Fibroblast of skin of left quadriceps (primary cell): Measurements from ENCODE around the gene TAC3.
"Not testable (repeated sequence)": the region's sequence is repeated elsewhere in the genome, so short reads cannot be mapped to it uniquely, and the experiment has no call there.

Experiments
- DNase-seq, 2 experiments: peaks; one replicate each; pipeline ENCODE4 v3.0.0-alpha.2; 2013; ENCODE audit warnings: low read depth in 2 of 2

Gene TAC3

GRCh38 chr12:57037264-57037663 lies 20.9 kb upstream of the TAC3 start:
- no peak for DNase-seq

DNA sequence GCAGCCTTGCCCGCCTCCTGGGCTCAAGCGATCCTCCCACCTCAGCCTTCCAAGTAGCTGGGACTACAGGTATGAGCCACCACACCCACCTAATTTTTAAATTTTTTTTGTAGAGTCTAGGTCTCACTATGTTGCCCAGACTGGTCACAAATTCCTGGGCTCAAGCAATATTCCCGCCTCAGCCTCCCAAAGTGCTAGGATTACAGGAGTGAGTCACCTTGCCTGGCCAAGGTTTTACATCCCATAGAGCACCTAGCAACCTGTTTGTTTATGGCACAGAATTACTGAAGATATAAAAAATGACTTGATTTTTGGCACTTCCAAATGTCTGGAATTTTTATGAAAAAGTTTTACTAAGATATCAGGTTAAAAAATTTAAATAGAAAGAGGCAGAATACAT lies 17.1 kb upstream of the TAC3 start:
- no peak for DNase-seq

- no peak for DNase-seq
Observed at GRCh38 chr12:57031789-57032188, 15.5 kb upstream of the TAC3 start.

DNA sequence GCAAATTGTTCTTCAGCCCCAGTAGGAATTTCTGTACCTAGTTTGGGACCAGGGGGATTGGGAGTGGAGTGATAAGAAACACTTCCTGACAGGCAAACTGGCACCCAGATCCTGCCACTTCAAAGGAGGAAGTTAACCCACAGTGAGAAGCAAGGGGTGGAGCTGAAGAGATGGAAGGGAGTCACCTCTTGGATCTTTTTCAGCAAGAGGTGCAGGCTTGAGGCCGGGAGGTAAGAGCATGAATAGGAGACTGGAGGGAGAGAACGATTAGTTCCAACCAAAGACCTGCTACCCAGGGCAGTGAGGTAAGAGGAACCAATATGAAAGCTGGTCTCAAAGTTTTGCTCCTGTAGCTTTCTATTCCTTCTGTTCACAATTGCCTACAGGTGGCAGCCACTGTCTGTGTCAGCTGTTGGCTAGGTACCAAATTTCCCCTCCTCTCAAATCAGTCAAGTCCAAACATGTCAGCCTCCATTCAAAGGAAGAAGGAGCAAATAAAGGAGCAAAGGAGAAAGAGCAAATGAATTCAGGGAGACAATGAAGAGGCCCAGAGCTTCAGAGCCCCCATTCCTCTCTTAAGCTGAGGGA lies 14.9 kb upstream of the TAC3 start:
- DNase-seq = no peak

- no peak for DNase-seq
Observed at GRCh38 chr12:57029457-57029856, 13.1 kb upstream of the TAC3 start.

- DNase-seq = no peak
Observed at GRCh38 chr12:57027805-57028153, 11.4 kb upstream of the TAC3 start.

- DNase-seq = no peak
Observed at GRCh38 chr12:57027011-57027804, 10.9 kb upstream of the TAC3 start.

- DNase-seq = no peak
Observed at GRCh38 chr12:57025196-57025595, 8.9 kb upstream of the TAC3 start.

DNA sequence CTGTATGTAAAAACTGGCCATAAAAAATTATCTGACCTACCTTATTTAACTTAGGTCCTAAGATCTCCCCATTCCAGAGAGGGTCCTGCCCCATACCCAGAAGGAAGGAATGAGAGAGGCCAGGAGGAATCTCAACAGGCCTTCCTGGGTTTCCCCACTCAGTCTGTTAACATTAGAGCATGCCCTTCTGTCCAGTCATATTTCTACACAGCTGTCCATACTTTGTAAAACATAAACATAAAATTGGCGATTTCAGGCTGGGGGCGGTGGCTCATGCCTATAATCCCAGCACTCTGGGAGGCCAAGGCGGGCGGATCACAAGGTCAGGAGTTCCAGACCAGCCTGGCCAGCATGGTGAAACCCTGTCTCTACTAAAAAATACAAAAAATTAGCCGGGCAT lies 6.0 kb upstream of the TAC3 start:
- not testable (repeated sequence) for DNase-seq

DNA sequence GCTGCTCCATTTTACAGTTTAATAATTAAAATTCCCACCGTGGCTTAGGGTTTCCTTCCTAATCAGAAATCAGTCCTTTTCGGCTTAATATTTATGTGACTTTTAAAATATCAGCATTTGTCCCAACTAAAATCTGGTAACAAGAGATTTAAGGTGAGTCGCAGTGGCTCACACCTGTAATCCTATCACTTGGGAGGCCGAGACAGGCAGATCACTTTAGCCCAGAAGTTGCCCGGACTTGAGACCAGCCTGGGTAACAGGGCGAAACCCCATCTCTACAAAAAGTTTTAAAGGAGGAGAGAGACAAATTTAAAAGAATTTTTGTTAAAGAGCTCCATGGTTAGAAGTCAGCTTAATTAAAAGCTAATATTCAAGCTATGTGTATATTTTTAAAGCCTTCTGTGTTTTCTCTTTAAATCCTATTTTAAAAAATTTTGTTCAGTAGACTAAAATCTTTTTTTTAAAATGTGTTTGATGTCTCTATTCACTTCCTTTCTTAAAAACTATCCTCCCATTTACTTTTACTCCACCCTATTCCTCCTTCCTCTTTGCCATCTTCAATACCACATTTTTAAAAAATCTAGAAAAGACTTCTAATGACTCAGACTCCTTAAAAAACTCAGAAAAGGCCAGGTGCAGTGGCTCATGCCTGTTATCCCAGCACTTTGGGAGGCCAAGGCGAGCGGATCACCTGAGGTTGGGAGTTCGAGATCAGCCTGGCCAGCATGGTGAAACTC lies 3.8 kb upstream of the TAC3 start:
- no peak for DNase-seq

GRCh38 chr12:57018906-57019305 lies 2.6 kb upstream of the TAC3 start:
- DNase-seq = no peak

- not testable (repeated sequence) for DNase-seq
Observed at GRCh38 chr12:57018353-57018752, 2.0 kb upstream of the TAC3 start.

GRCh38 chr12:57012600-57013465 lies 3.5 kb downstream of the TAC3 start:
- no peak for DNase-seq

DNA sequence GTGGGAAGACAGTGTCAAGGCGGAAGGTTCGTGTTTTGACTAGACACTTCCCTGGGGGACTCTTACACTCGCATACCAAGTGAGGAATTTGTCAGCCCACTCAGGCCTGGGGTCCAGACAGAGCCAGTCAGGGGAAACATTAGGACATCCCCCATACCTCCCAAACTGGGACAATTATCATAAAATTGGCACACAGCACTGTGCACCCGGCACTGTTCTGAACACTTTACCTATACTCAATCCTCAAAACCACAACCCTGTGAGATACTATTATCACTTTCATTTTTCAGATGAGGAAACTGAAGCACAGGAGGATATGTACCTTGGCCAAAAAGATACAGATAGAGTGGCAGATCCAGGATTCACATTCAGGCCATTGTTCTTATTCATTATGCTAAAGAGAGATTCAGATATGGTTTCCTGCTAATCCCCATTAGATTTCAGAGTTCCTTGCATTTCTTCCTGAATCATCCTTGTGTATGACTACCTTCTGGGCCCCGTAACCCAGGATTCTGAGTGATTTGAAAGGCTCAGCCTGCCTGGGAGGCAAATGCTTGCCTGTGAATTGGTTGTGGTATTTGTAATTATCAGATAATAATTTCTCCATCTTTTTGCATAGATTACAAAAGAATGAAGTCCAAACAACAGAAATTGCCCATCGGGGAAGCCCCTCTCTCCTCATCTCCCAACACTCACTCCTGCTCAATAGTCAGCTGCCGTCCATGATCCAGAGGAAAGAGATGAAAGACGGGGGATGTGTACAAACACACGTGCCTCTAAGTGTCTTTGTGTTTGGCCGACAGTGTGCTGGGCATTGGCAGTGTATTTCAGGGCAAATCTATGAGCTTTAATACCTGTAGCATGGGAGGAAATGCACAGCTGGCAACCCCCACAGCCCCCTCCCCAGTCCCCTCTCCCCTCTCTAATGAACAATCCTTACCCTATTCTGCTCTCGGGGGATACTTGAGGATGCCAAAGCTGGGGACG lies 4.6 kb downstream of the TAC3 start:
- no peak for DNase-seq

DNA sequence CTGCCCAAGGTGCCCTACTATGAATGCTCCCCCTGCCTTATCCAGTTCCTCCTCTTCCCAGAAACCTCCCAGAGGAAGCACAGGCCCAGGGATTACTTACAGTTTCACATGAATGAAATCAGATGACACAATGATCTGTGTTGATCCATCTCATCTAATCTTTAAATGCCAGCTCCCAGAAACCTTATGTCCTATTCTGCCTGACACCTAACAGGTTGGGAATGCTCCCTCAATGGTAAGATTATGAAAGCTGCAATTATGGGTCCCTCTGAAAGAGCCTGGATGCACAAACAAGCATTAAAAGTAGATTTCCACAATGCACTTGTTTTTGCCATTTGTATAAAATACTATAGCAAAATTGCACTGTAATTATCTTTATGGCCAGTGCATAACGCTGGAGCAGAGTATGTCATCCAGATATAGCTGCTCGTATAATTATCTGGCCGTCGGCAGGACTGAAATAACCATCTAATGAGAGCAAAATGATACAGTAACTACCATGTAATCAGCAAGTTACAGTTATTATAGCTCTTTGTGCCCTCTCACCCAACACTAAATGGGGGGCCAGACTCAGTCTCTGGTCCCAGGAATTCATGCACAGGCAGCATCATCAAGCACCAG lies 5.6 kb downstream of the TAC3 start:
- no peak for DNase-seq

DNA sequence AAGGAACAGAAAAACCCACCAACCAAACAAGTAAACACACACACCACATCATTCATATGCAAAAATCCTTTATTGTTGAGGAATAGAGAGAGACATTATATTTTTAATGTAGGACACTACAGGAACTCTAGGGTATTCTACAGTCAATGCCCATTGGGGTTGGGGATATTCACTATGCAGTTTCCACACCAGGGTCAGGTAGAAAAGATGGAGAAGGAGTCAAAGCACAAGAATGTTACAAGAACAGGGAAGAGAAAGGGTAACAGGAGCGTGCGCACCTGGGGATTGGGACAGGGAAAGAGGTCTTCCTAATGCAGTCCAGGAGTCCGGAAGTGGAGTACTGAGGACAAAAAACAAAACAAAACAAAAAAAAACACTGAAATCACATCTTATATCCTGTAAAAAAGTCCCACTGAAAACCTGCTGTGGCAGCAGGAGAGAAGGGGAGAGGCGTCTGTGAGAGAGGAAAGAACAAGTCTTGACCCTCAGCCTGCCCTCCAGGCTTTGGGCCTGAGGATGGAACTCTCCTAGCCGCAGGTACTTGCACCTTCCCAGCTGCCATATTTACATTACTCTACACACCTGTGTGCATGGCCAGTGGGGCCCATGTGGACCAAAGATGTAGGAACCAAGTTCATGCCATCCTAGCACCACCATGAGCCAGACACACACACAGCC lies 6.2 kb downstream of the TAC3 start:
- no peak for DNase-seq

- peak; percentile 36 to 40 for DNase-seq
Observed at GRCh38 chr12:57008178-57008577, 8.2 kb downstream of the TAC3 start.

DNA sequence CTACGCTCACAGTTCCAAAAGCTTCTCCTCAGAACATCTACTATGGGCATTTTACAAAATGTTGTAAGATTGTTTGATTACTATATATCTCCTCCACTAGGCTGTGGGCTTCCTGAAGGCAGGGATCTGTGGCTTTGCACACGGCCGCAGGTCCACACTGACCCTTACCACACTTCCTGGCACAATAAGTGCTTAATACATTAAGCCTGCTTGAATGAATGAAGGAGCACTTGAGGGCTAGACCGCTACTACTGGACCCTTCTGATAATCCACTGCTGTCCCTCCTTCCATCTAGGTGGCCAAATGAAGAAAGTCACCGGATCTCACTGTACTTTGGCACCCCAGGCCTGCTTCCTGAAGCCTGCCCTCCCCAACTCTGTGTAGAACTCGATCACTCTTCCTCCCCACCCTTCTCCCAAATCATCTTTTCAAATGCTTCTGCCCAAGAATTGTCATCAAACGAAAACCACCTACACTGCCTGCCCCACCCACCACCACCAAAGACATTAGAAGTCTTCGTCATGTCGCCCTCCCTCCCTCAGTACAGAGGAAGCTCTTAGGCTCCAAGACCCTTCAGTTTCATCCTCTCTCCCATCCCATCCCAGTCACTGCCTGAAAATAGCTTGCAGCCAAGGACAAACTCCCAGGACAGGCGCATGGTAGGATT lies 9.4 kb downstream of the TAC3 start:
- DNase-seq = no peak
